ENCODE data around the gene NLK.

- TF ChIP-seq POLR2A (IDR thresholded peaks at IDR 0.05; ENCODE audit: low read depth, low read length) (no peak), RAD51 (IDR thresholded peaks at IDR 0.05) (no peak), CTCF (IDR thresholded peaks at IDR 0.05 in 2 of 3, conservative IDR thresholded peaks at IDR 0.05 in 1 of 3; ENCODE audit: control insufficient read depth in 2 of 3, extremely low read depth in 1 of 3, insufficient read depth in 1 of 3, low read depth in 3 of 3, low read length in 3 of 3) (no peak), NFIC (IDR thresholded peaks at IDR 0.05; ENCODE audit: low read depth, low read length) (no peak), JUND (IDR thresholded peaks at IDR 0.05; ENCODE audit: low read depth, low read length) (no peak), NRF1 (conservative IDR thresholded peaks at IDR 0.05; ENCODE audit: low read depth, low read length) (no peak), CEBPB (IDR thresholded peaks at IDR 0.05; ENCODE audit: borderline replicate concordance in 1 of 2, low read depth in 2 of 2, low read length in 2 of 2) (no peak), IKZF1 (conservative IDR thresholded peaks at IDR 0.05) (no peak), CHD2 (IDR thresholded peaks at IDR 0.05; ENCODE audit: borderline replicate concordance, low read depth, low read length) (no peak), MAX (IDR thresholded peaks at IDR 0.05; ENCODE audit: low read depth, low read length) (no peak), ZZZ3 (IDR thresholded peaks at IDR 0.05; ENCODE audit: control insufficient read depth, insufficient read length, low read depth) (no peak), ZNF592 (IDR thresholded peaks at IDR 0.05) (no peak), ATF7 (IDR thresholded peaks at IDR 0.05; ENCODE audit: low read depth) (no peak), CREB1 (IDR thresholded peaks at IDR 0.05; ENCODE audit: low read depth) (no peak)
Observed at GRCh38 chr17:28206292-28206691, 163.8 kb downstream of the NLK start.

All from GM12878 (cell line).